ENCODE data around the gene KCNE3.
A peak's percentile ranks its signal among the peaks of the same experiment; 100 is the strongest.
"Not testable (repeated sequence)": the region's sequence is repeated elsewhere in the genome, so short reads cannot be mapped to it uniquely, and the experiment has no call there.

KCNE3 gene

DNA sequence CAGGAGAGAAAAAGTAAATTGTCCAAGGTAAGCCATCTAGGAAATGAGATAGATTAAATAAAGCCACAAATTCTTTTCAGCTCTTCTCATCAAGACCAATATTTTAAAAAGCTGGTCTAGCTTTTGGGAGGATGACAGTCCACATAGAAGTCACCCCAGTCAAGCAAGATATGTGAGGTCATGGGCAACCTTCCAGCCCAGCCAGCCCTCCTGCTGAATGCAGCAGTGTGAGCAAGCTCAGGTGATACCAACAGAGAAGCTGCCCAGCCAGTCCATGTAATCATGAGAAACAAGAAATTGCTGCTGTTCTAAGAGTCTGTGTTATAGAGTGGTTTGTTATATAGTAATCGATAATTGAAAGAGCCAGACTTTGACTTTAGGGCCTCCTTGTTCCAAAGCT lies 28.7 kb downstream of the KCNE3 start:
- no peak for DNase-seq

DNA sequence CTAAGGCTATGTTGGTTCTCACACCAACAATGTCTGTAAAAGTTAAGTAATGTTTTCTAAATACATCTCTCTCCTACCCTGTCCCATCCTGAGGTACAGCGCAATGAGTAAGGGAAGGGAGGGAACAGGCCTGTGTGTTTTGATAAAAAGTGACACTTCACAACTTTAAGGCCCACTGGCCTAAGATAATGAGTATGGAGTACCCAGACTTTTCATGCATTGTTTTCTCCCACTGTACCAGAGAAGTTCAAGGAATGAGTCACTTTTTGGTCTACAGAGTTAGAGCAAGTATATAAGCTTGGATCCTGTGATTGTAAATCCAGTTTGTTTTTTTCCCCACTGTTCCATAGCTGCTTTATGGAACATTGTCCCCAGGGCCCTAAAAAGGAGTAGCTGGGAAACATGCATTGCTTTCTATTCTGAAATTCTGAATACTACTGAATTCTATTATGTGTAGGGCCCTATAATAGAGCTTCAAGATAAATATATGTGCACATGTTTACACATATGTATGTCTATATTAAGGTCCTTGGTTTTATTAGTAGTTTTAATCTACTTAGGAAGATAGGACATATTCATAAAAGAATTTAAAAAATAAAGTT lies 29.8 kb downstream of the KCNE3 start:
- DNase-seq = no peak

DNA sequence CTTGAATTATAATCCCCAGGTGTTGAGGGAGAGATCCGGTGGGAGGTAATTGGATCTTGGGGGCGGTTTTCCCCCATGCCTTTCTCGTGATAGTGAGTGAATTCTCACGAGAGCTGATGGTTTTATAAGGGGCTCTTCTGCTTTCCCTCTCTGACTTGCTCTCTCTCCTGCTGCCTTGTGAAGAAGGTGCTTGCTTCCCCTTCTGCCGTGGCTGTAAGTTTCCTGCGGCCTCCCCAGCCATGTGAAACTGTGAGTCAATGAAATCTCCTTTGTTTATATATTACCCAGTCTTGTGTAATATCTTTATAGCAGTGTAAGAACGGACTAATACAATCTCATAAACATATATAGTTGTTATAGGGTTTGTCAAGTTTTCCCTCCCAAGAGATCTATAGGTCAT lies 32.8 kb downstream of the KCNE3 start:
- DNase-seq = no peak

DNA sequence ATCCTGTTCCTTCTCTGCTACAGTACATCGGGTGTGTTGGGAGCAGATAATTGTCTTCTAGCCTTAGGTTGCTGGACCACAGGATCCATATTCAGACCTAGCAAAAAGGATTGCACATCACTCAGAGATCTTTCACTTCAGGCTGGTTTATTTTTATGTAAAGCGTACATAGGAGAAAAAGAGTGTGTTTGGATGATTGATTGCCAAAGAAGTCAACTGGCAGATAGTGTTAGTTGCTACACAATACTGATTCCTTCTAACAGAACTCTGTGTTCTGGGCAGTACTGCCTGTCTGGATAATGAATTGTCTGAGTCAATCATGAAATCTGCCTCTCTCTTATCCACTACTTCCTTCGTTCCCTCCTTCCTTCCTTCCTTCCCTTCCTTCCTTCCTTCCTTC lies 38.1 kb downstream of the KCNE3 start:
- DNase-seq = no peak

DNA sequence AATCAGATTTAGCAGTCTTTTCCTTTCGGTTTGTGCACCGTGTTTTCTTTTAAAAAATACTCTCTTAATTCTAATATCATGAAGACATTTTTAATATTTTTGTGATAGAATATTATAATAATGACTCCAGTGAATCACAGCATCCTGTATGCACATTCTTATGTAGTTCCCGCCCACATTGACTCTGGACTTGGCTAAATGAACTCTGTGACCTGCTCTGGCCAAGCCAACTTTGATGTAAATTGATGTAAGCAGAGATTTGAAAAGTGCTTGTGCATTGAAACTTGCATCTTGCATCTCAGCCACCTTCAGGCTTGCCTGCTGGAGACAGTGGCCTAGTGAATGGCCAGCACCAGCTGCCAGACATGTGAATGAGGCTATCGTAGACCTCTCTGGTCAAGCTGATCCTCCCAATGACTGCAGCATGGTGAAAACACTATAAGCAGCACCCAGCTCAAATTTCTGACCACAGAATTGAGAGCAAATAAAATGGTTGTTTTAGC lies 39.9 kb downstream of the KCNE3 start:
- DNase-seq = no peak

DNA sequence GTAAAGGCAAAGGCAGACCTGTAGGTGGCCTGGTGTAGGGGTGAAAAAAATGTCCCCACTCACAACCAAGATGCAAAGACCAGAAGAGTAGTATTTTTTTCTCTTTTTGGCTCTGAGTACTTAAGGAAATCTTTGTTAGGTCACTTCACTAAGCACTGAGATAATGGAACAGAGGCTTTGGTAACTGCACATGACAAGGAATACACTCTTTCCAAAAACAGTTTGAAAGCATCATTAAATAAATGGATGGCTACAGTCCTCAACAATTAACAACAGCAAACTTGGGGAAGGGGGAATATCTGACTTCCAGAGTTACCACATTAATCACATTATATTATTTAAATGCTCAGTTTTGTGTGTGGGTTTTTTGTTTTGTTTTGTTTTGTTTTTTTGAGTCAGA lies 42.2 kb downstream of the KCNE3 start:
- DNase-seq = no peak

DNA sequence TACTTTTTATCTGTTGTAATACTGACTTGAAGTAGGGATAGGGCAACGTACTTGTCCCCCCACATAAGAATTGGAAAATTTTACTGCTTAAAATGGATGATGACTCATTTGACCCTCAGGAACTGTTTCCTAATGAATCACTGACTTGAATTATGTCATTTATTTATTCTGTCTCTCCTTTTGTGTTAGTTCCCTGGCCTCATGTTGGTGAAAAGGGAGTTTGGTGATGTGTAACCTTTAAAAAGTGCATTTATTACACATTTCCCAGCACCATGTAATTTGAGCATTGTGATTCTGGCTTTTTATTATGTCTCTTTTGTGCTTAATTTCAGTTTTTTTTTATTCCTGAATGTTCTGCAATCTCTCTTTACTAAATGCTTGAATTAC lies 48.8 kb downstream of the KCNE3 start:
- no peak for DNase-seq

DNA sequence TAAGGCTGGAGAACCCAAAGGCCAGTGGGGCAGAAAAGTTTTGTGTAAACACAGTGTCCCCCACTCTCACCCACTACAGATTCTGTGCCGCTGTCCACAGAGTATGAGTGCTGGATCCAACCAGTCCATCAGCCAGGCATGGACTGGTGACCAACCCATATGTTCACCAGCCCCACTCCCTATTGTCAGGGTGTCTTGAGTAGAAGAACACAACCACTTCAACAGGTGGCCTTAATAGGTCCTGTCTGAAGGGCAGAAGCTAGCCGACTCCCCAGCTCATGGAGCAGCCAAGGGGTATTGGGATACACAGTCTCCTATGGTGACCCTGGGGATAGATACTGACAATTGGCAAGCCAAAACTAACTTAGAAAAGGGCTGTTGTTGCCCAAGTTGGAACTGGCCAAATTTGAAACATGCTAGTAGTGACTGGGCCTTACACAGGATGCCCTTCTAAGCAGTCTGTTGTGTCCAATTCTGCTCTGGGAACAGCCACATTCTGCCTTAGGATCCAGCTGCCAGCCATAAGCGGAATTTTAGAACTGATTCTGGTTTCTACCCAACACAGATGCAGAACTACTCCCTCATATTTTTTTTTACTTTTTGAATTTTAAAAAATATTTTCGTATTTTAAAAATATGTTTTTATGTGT lies 49.4 kb downstream of the KCNE3 start:
- DNase-seq = no peak

DNA sequence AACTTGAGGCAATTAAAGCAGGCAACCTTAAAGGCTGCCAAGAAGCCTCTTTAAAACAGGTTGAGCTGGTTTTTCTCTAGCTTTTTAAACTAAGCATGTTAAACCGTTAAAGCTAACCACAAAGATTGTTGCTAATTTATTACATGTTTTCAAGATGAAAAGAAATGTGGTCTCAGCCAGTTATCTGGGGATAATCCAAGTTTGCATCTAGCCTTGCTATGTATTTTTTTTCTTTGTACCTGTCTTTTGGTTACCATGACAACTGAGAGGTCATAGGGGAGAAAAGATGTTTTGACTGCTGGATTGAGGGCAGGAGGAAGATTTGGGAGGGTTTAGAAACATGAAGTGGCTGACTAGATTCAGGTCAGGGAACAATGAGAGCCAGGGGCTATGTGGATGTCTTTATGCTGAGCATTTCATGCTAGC lies 50.0 kb downstream of the KCNE3 start:
- peak in 1 of 2 donors; percentile 36 for DNase-seq

DNA sequence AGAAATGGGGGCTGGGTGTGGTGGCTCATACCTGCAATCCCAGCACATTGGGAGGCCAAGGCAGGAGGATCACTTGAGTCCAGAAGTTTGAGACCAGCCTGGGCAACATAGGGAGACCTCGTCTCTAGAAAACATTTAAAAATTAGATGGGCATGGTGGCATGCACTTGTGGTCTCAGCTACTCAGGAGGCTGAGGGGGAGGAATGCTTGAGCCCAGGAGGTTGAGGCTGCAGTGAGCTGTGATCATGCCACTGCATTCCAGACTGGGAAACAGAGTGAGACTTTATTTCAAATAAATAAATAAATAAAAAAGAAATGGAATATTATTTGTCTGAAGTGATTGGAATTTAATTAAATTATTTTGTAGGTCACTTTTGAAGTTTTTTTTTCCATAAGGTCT lies 50.4 kb downstream of the KCNE3 start:
- DNase-seq = not testable (repeated sequence)

DNA sequence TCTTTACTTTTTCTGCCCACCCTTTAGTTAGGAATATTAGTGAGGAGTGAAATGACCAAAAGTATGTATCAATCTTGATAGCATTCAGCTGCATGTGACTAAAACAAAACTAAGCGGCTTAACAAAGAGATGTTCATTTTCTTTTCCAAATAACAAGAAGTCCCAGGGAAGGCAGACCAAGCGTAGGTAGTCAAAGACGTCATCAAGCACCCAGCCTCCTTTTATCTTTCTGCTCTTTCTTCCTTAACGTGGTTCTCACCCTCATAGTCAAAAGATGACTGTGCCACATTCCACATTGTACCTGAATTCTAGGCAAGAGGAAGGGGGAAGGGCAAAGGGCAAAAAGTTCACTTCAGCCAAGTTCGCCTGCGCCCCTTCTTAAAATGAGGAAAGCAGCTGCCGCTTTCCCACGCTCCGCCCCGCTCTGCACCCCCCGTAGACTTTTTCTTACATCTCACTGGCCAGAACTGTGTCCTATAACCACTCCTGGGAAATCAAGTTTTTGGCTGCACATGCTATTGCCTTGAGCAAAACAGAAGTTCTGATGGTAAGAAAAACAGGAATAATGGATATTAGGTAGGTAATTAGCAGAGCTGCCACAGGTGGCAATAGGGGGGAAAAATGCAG lies 54.5 kb downstream of the KCNE3 start:
- no peak for DNase-seq

DNA sequence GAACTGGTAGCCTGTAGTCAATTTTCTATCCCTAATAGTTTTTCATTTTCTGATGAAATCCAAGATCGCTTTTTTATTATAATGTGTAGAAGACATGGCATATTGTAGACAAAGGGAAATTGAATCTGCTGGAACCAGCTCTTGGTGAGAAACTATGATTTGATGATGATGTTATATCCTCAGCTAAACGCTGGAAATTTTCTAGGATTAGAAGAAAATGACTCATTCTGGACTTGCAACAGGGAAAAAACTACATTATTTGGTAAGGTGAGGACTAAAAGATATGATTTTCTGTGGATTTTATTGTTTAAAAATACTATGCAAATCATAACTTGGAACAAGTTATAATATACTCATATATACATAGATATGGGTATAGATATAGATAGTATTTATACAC lies 55.0 kb downstream of the KCNE3 start:
- no peak for DNase-seq

DNA sequence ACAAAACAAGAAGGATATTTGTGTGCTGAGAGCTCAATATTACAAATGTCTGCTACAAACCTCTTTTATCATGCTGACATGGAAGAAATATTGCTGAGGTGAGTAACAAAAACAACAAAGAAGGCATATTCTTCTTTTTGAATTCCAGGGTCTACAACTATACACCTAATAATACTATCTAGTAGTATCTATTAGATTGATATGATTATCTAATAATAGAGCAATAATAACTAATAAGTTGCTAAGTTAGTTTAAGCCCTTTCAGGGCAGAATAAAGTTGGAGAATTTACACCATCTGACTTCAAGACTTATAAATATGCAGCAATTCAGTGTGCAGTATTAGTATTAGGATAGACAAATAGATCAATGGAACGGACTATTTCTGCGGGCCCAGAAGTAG lies 57.7 kb downstream of the KCNE3 start:
- DNase-seq = no peak
